DND-41 (cell line): ENCODE data around the gene VOPP1.

Source experiments
- ATAC-seq: fragments of 200-7000 bp; cut with Tn5 transposase; 3 replicates; pipeline ENCODE4 v1.9.1; 2021; ENCODE audit warnings: low read depth; ENCODE audit not compliant: insufficient read depth
- DNase-seq: peaks from one replicate; pipeline ENCODE4 v3.0.0-alpha.2; 2020
- H2AFZ ChIP-seq: 2 replicates; pipeline ENCODE4 v1.6.0; 2012; ENCODE audit warnings: low read depth, low read length
- H3K27ac ChIP-seq: 2 replicates; pipeline ENCODE4 v1.5.1; 2012; ENCODE audit warnings: low read length, inconsistent platforms
- H3K27me3 ChIP-seq: fragments of 200-600 bp; sonication (generic); 2 replicates; pipeline ENCODE4 v1.6.0; 2012; ENCODE audit warnings: low read length, mild to moderate bottlenecking, inconsistent platforms; ENCODE audit not compliant: insufficient read depth, poor library complexity
- H3K36me3 ChIP-seq: 2 replicates; pipeline ENCODE4 v1.5.1; 2012; ENCODE audit warnings: low read length, inconsistent platforms; ENCODE audit not compliant: insufficient read depth
- H3K4me1 ChIP-seq: 2 replicates; pipeline ENCODE4 v1.5.1; 2012; ENCODE audit warnings: mild to moderate bottlenecking, low read length; ENCODE audit not compliant: insufficient read depth
- H3K4me2 ChIP-seq: 2 replicates; pipeline ENCODE4 v1.6.0; 2012; ENCODE audit warnings: mild to moderate bottlenecking, moderate library complexity, low read length, inconsistent platforms; ENCODE audit not compliant: insufficient read depth
- H3K4me3 ChIP-seq, 2 experiments: fragments of 200-600 bp in 1 of 2; shearing (Covaris generic) in 1 of 2; 2 replicates each; pipeline ENCODE4 v1.5.1; 2012 to 2016; ENCODE audit warnings: inconsistent platforms in 2 of 2, low read length in 2 of 2, mild to moderate bottlenecking in 2 of 2, low read depth in 1 of 2, moderate library complexity in 1 of 2
- H3K79me2 ChIP-seq: 2 replicates; pipeline ENCODE4 v1.6.0; 2012; ENCODE audit warnings: low read length, inconsistent platforms; ENCODE audit not compliant: insufficient read depth
- H3K9ac ChIP-seq: 2 replicates; pipeline ENCODE4 v1.6.0; 2012; ENCODE audit warnings: low read depth, mild to moderate bottlenecking, inconsistent platforms, low read length, moderate library complexity
- H3K9me3 ChIP-seq: 2 replicates; pipeline ENCODE4 v1.5.1; 2012; ENCODE audit warnings: low read length, moderate library complexity, mild to moderate bottlenecking, inconsistent platforms; ENCODE audit not compliant: insufficient read depth, severe bottlenecking
- H4K20me1 ChIP-seq: 2 replicates; pipeline ENCODE4 v1.6.0; 2012; ENCODE audit warnings: low read length; ENCODE audit not compliant: insufficient read depth
- EZH2 ChIP-seq: IDR thresholded peaks from 3 replicates; pipeline ENCODE4 v1.6.1; 2012; ENCODE audit warnings: borderline replicate concordance, low read depth, mild to moderate bottlenecking, moderate library complexity, low read length, inconsistent platforms; ENCODE audit not compliant: severe bottlenecking
- TF ChIP-seq, protein P1 (sequence below): IDR thresholded peaks from 2 replicates; pipeline ENCODE4 v1.5.1; 2012; ENCODE audit warnings: borderline replicate concordance, low read length, moderate library complexity, mild to moderate bottlenecking; ENCODE audit not compliant: poor library complexity, severe bottlenecking; ENCODE audit errors: extremely low read depth

VOPP1 gene

DNA sequence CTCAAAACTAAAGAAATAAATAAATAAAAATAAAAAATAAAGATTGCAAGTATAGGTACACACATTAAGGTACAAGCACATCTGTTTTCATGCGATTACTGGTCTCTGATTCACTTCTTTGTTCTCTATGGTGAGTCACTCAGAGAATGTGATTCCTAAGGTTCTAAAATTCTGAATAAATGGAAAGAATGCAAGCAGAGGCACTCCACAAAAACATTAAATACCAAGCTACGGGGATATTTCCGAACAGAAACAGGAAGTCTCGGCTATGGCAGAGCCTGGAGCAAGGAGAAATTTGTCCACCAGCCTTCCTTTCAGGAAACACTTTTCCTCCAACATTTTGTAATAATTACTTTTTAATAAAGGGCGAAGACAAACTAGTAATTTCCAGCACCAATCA is 1.4 kb downstream of the VOPP1 start:
- H3K4me1 ChIP-seq = peaks cover 64% of the 10 kb centered on the region

DNA sequence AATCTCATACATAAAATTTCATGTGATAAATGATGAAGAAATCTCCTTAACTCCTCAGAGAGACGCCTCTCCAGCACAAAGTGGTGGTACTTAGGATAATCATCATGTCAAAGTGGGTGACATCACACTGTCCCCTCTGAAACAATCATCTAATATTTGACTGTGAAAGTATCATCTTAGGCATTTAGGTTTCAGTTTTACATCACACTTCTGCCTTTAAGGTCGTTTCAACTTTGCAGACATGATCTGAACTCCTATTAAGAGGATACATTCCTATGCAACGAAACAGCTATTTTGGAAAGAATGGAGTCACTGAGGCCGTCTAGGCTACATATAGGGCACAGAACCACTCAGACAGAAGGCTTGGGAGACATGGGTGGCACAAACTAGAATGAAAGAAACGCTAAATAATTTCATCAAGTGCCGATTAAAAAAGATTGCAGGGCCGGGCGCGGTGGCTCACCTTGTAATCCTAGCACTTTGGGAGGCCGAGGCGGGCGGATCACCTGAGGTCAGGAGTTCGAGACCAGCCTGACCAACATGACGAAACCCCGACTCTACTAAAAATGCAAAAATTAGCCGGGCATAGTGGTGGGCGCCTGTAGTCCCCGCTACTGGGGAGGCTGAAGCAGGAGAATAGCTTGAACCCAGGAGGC is 2.0 kb downstream of the VOPP1 start:
- Histone ChIP-seq H3K4me1 (peaks cover 64% of the 10 kb centered on the region), H3K4me3 (peak overlapping the region in 1 of 2 experiments; percentile 35; a peak in 2 of 4 replicates), H3K9me3 (no peaks in the 10 kb centered on the region), H4K20me1 (peaks cover 48% of the 10 kb centered on the region), H3K27me3 (no peaks in the 10 kb centered on the region), H3K36me3 (peaks cover 12% of the 10 kb centered on the region; the same call in 1 of the 2 replicates), H3K27ac (no peak overlapping the region), H3K4me2 (peak overlapping the region; percentile 75), H3K9ac (peak overlapping the region; percentile 85), H3K79me2 (peaks cover 67% of the 10 kb centered on the region), H2AFZ (no peak overlapping the region)
- ATAC-seq (no peak), DNase-seq (no peak)
- TF ChIP-seq EZH2 = no peak
- TF ChIP-seq, protein P1, sequence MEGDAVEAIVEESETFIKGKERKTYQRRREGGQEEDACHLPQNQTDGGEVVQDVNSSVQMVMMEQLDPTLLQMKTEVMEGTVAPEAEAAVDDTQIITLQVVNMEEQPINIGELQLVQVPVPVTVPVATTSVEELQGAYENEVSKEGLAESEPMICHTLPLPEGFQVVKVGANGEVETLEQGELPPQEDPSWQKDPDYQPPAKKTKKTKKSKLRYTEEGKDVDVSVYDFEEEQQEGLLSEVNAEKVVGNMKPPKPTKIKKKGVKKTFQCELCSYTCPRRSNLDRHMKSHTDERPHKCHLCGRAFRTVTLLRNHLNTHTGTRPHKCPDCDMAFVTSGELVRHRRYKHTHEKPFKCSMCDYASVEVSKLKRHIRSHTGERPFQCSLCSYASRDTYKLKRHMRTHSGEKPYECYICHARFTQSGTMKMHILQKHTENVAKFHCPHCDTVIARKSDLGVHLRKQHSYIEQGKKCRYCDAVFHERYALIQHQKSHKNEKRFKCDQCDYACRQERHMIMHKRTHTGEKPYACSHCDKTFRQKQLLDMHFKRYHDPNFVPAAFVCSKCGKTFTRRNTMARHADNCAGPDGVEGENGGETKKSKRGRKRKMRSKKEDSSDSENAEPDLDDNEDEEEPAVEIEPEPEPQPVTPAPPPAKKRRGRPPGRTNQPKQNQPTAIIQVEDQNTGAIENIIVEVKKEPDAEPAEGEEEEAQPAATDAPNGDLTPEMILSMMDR = no peak

More for the DNA sequence above, 1.4 kb downstream of the VOPP1 start:
- no peaks in the 10 kb centered on the region for H3K9me3 ChIP-seq
- H3K4me2 ChIP-seq = peak overlapping the region; percentile 75
- H3K9ac ChIP-seq = peak overlapping the region; percentile 85
- H3K27ac ChIP-seq = peak overlapping the region; percentile 81
- peaks cover 12% of the 10 kb centered on the region; the same call in 1 of the 2 replicates for H3K36me3 ChIP-seq
- no peak for DNase-seq
- H3K4me3 ChIP-seq = peak overlapping the region; percentile 79 to 90
- ATAC-seq = no peak
- no peak overlapping the region for H2AFZ ChIP-seq
- no peaks in the 10 kb centered on the region for H3K27me3 ChIP-seq
- peaks cover 61% of the 10 kb centered on the region for H3K79me2 ChIP-seq
- no peak for TF ChIP-seq EZH2
- TF ChIP-seq, protein P1 = no peak
- peaks cover 43% of the 10 kb centered on the region for H4K20me1 ChIP-seq

DNA sequence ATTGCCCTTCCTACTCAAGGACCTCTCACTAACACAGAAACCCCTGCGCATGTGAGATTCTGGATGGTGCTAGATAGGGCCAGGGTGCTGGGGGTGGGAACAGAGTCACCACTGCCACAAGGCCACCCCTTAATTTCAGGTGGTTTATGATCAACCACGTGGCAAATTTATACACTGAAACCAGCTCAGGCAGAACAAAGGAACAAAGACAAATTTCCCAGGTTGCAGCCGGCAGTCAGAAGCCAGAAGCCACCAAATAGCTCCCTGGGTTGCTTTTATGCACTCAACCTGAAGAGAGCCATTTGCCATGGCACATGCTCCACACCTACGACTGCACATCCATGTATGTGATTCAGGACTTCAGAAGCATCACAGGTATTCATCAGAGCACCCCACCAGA is 2.5 kb downstream of the VOPP1 start:
- Histone ChIP-seq H3K27me3 (no peaks in the 10 kb centered on the region), H3K4me2 (peak overlapping the region; percentile 75), H4K20me1 (peaks cover 53% of the 10 kb centered on the region), H3K79me2 (peaks cover 72% of the 10 kb centered on the region), H3K36me3 (peaks cover 12% of the 10 kb centered on the region; the same call in 1 of the 2 replicates), H3K9ac (peak overlapping the region; percentile 17; the same call in 1 of the 2 replicates), H3K4me3 (peak overlapping the region in 1 of 2 experiments; percentile 35; a peak in 1 of 4 replicates), H3K4me1 (peaks cover 64% of the 10 kb centered on the region), H2AFZ (no peak overlapping the region), H3K9me3 (no peaks in the 10 kb centered on the region), H3K27ac (peak overlapping the region; percentile 8; the same call in 1 of the 2 replicates)
- DNase-seq = no peak
- TF ChIP-seq, protein P1 = no peak
- TF ChIP-seq EZH2 = no peak
- ATAC-seq = no peak
